HUES48 (cell line): Measurements from ENCODE around the gene ENSA.

Experiments used
- H3K27ac ChIP-seq: one replicate; pipeline ENCODE4 v1.7.0; 2013; ENCODE audit warnings: low read depth, low read length, inconsistent platforms
- H3K27me3 ChIP-seq: 2 replicates; pipeline ENCODE4 v1.6.1; 2013; ENCODE audit warnings: mild to moderate bottlenecking, low read length; ENCODE audit not compliant: control insufficient read depth, insufficient read depth
- H3K36me3 ChIP-seq: 2 replicates; pipeline ENCODE4 v1.6.1; 2013; ENCODE audit warnings: low read length; ENCODE audit not compliant: control insufficient read depth, insufficient read depth
- H3K4me1 ChIP-seq: 2 replicates; pipeline ENCODE4 v1.6.1; 2013; ENCODE audit warnings: mild to moderate bottlenecking, low read length; ENCODE audit not compliant: control insufficient read depth, insufficient read depth
- H3K4me3 ChIP-seq: 2 replicates; pipeline ENCODE4 v1.5.1; 2013; ENCODE audit warnings: mild to moderate bottlenecking, low read depth, low read length
- H3K9ac ChIP-seq: 2 replicates; pipeline ENCODE4 v1.6.1; 2013; ENCODE audit warnings: mild to moderate bottlenecking, low read depth, low read length, moderate library complexity
- H3K9me3 ChIP-seq: 2 replicates; pipeline ENCODE4 v1.6.1; 2013; ENCODE audit warnings: low read length; ENCODE audit not compliant: control insufficient read depth, insufficient read depth

ENSA gene

GRCh38 chr1:150579945-150580642, 49.3 kb downstream of the ENSA start:
- Histone ChIP-seq H3K36me3 (peaks cover 39% of the 10 kb centered on the region), H3K4me3 (peak overlapping the region; percentile 70), H3K27me3 (no peaks in the 10 kb centered on the region), H3K4me1 (peaks cover 22% of the 10 kb centered on the region), H3K27ac (peak overlapping the region; percentile 100), H3K9ac (peak overlapping the region; percentile 94), H3K9me3 (no peaks in the 10 kb centered on the region)

DNA sequence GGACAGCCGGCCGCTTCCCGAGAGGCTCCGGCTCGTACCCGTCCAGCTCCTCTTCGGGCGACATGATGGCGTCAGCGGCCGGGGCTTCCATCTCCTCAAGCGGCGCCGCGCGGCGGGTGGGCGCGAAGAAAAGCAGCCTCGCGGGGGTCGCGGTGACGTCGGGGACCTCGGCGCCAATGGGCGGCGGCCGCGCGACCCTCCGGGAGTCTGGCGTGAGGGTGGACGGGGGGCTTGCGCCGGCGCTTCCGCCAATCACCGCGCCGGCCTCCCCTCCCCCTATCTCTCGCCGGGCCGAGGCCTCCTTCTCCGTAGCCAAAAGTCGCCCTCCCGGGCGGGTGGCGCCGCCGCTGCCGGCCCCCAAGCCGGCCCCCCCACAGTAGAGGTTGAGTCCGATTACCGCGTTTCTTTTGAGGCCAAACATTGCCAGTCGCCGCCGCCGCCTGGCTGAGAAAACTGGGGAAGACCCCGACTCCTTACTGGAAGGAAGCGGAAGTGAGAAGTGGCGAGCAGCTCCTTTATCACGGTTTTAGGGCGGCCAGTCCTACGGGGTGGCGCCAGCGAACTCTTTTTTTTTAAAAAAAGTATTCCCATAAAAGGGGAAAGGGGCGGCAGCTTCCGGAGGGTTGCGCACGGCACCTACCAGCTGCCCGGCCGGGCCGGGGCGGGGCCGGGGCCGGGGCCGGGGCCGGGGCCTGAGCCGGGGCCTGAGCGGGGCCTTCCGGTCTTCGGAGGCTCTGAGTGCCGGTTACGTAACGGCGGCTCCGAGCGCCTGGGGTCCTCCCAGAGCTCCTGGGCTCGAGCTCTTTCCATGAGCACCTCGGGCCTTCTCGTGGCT, 50.1 kb downstream of the ENSA start, which contains the start of gene MCL1:
TSS of gene MCL1 (minus strand) at position 501 of the 835 bp plus-strand sequence. CDS start at position 421, 80 bp downstream.
- peak within 1 kb of the TSS; percentile 89 for H3K4me3 ChIP-seq
- no peaks in the 10 kb centered on the region for H3K9me3 ChIP-seq
- peak within 1 kb of the TSS; percentile 98 for H3K9ac ChIP-seq
- H3K27ac ChIP-seq = peak within 1 kb of the TSS; percentile 100
- H3K27me3 ChIP-seq = no peaks in the 10 kb centered on the region
- peaks cover 30% of the 10 kb centered on the region for H3K4me1 ChIP-seq
- peaks cover 46% of the 10 kb centered on the region for H3K36me3 ChIP-seq

DNA sequence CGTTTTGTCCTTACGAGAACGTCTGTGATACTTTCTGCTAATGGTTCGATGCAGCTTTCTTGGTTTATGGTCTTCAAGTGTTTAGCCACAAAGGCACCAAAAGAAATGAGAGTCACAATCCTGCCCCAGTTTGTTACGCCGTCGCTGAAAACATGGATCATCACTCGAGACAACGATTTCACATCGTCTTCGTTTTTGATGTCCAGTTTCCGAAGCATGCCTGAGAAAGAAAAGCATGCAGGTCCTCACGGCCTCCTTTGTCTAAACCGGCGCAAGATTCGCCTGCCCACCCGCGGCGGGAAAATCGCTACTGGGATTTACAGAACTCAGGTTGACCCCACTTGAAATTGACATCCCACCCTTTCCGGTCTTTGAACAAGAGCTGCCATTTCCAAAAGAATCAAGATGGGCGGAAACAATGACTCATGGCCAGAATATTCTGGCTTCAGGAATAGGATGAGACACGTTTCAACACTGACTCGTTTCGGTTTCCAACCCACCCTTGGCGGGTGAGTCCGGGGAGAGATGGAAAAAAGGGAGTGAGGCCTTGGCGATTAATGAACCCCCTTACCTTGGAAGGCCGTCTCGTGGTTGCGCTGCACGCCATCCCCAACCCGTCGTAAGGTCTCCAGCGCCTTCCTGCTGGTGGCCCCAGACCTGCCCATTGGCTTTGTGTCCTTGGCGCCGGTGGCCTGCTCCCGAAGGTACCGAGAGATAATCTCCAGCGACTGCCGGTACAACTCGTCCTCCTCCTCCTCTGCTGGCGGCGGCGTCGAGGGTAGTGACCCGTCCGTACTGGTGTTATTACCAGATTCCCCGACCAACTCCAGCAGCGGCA, 50.9 kb downstream of the ENSA start:
- H3K27ac ChIP-seq = peak overlapping the region; percentile 100

DNA sequence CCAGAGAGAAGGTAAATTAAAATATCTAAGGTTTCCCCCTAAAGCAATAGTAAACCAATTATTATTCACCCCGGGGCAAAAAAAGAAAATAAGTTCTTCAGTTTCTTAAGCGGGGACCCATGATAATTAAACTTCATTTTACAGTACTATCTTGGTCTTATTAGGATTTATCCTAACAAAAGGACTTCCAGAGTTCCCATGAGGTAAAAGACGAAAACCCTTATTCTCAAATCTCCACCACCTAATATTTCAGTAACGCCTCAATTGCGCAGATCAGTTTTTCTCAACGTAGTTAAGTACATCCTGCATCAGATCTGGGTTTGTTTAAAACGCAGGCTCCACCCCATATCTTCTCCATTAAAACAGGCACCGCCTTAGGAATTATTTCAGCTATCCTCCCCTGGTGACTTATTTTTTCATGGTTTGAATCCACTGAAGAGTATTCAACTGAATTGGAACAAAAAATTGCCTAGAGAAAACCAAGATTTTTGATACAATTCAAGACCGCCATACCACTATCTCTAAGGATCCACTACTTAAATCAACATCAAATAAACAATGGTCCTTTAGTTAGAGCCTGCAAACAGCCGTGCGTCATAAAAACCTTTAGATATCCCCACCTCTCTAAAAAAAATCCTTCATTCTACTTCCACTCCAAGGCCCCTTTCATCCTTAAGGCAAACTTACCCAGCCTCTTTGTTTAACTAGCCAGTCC, 51.7 kb downstream of the ENSA start:
- H3K4me1 ChIP-seq = peaks cover 41% of the 10 kb centered on the region
- peak overlapping the region; percentile 98 for H3K9ac ChIP-seq
- no peaks in the 10 kb centered on the region for H3K27me3 ChIP-seq
- H3K9me3 ChIP-seq = no peaks in the 10 kb centered on the region
- H3K4me3 ChIP-seq = peak overlapping the region; percentile 89
- H3K27ac ChIP-seq = peak overlapping the region; percentile 100
- peaks cover 61% of the 10 kb centered on the region for H3K36me3 ChIP-seq

More for the DNA sequence above, 50.9 kb downstream of the ENSA start:
- Histone ChIP-seq H3K4me1 (peaks cover 33% of the 10 kb centered on the region), H3K9ac (peak overlapping the region; percentile 98), H3K36me3 (peaks cover 53% of the 10 kb centered on the region), H3K4me3 (peak overlapping the region; percentile 89), H3K27me3 (no peaks in the 10 kb centered on the region), H3K9me3 (no peaks in the 10 kb centered on the region)

GRCh38 chr1:150576794-150577556, 52.4 kb downstream of the ENSA start:
- Histone ChIP-seq H3K27me3 (no peaks in the 10 kb centered on the region), H3K27ac (peak overlapping the region; percentile 100), H3K9me3 (no peaks in the 10 kb centered on the region), H3K36me3 (peaks cover 64% of the 10 kb centered on the region), H3K4me3 (peak overlapping the region; percentile 89), H3K4me1 (peaks cover 43% of the 10 kb centered on the region), H3K9ac (peak overlapping the region; percentile 98)

DNA sequence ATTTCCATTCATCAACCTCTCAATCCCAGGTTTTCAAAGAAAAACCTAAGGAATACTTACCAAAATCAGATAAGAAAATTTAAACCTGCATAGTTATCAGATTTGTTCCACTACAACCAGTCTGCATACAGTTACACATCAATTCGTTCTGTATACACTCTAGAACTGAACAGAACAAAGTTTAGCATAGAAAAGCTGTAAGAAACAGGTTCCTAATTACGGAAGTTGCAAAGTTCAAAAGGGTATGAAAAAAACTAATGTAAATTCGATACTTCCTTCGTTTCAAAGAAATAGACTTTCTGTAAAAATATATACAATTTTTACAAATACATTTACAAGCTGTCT, 53.1 kb downstream of the ENSA start:
- peak overlapping the region; percentile 2 for H3K27ac ChIP-seq
- no peaks in the 10 kb centered on the region for H3K9me3 ChIP-seq
- peak overlapping the region; percentile 98 for H3K9ac ChIP-seq
- H3K27me3 ChIP-seq = no peaks in the 10 kb centered on the region
- H3K36me3 ChIP-seq = peaks cover 65% of the 10 kb centered on the region
- H3K4me1 ChIP-seq = peaks cover 43% of the 10 kb centered on the region
- H3K4me3 ChIP-seq = peak overlapping the region; percentile 89

DNA sequence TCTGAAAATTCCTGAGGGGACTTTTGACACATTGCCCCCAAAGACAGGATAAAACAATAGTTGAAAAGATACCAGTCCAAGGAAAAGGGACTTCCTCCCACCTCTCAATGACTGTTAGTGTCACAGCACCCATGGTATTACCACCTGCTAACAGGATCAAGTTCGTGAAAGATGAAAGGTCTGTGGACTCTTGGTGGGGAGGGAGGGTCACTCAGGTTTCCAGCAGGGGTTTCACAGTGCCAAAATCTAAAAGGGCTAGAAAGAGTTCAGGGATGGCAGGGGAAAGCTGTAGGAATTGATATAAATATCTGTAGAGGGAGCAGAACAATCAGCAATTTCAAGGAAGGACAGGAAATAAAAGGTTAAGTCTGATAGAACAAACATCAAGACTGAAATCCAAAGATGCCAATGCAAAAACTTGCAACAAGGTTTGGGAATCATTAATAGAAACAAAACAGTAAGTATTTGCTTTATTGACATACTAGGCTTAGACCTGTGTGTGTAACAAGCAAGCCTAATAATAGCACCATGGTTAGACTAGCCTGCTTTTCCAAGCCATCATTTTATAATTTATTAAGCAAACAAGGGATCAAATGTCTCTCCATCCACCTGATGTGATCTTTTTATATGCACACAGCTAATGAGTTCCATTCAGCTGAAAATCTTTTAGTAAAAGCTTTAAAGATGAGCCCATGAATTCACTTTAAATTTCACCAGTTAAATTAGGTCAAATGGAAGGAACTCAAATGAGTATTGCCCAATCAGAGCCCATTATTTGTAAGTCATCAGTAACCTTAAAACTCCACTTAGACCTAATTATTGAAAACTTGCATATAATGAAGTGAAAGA, 53.7 kb downstream of the ENSA start:
- Histone ChIP-seq H3K4me3 (peak overlapping the region; percentile 89), H3K9me3 (no peaks in the 10 kb centered on the region), H3K36me3 (peaks cover 69% of the 10 kb centered on the region), H3K27me3 (no peaks in the 10 kb centered on the region), H3K27ac (peak overlapping the region; percentile 45), H3K9ac (peak overlapping the region; percentile 98), H3K4me1 (peaks cover 43% of the 10 kb centered on the region)

- H3K9ac ChIP-seq = no peak overlapping the region
- peak overlapping the region; percentile 54 for H3K27ac ChIP-seq
- H3K9me3 ChIP-seq = no peaks in the 10 kb centered on the region
- peaks cover 73% of the 10 kb centered on the region for H3K36me3 ChIP-seq
- peak overlapping the region; percentile 89 for H3K4me3 ChIP-seq
- peaks cover 42% of the 10 kb centered on the region for H3K4me1 ChIP-seq
- no peaks in the 10 kb centered on the region for H3K27me3 ChIP-seq
Observed at GRCh38 chr1:150575072-150575489, 54.3 kb downstream of the ENSA start.

GRCh38 chr1:150574260-150575071, 54.9 kb downstream of the ENSA start:
- Histone ChIP-seq H3K4me3 (peak overlapping the region; percentile 89), H3K9ac (no peak overlapping the region), H3K9me3 (no peaks in the 10 kb centered on the region), H3K27ac (peak overlapping the region; percentile 54), H3K4me1 (peaks cover 45% of the 10 kb centered on the region), H3K27me3 (no peaks in the 10 kb centered on the region), H3K36me3 (peaks cover 77% of the 10 kb centered on the region)
